Fibroblast of upper back skin (primary cell): ENCODE measurements around the gene TBX19.

ENCODE experiments used
- DNase-seq: peaks from one replicate; pipeline ENCODE4 v3.0.0-alpha.2; 2013

The TBX19 gene

GRCh38 chr1:168361252-168361651, 80.6 kb downstream of the TBX19 start:
- no peak for DNase-seq

- no peak for DNase-seq
Measured at GRCh38 chr1:168362991-168363390, 82.3 kb downstream of the TBX19 start.
